HUES6 (cell line): ENCODE data around the gene ALOX12B.
"Not testable (repeated sequence)": the region's sequence is repeated elsewhere in the genome, so short reads cannot be mapped to it uniquely, and the experiment has no call there.

ENCODE experiments used
- H3K27ac ChIP-seq: 2 replicates; pipeline ENCODE4 v1.7.0; 2013; ENCODE audit warnings: low read depth, mild to moderate bottlenecking, low read length, inconsistent platforms
- H3K27me3 ChIP-seq: 2 replicates; pipeline ENCODE4 v1.6.1; 2013; ENCODE audit warnings: low read length; ENCODE audit not compliant: control insufficient read depth, insufficient read depth
- H3K36me3 ChIP-seq: 2 replicates; pipeline ENCODE4 v1.6.1; 2013; ENCODE audit warnings: low read length; ENCODE audit not compliant: control insufficient read depth, insufficient read depth
- H3K4me1 ChIP-seq: 2 replicates; pipeline ENCODE4 v1.6.1; 2013; ENCODE audit warnings: low read length; ENCODE audit not compliant: control insufficient read depth, insufficient read depth
- H3K4me3 ChIP-seq: 2 replicates; pipeline ENCODE4 v1.5.1; 2013; ENCODE audit warnings: low read depth, low read length
- H3K9ac ChIP-seq: one replicate; pipeline ENCODE4 v1.6.1; 2013; ENCODE audit warnings: mild to moderate bottlenecking, low read length
- H3K9me3 ChIP-seq: 2 replicates; pipeline ENCODE4 v1.6.1; 2013; ENCODE audit warnings: low read depth, low read length; ENCODE audit not compliant: control insufficient read depth, insufficient read depth

Gene ALOX12B

GRCh38 chr17:8061851-8062250 lies 25.7 kb downstream of the ALOX12B start:
- peak overlapping the region; percentile 35; the same call in 1 of the 2 replicates for H3K27ac ChIP-seq
- peak overlapping the region; percentile 66; the same call in 1 of the 2 replicates for H3K4me3 ChIP-seq
- not testable (repeated sequence) for H3K9me3 ChIP-seq, H3K36me3 ChIP-seq
- H3K9ac ChIP-seq: peak overlapping the region; percentile 77
- peaks cover 61% of the 10 kb centered on the region for H3K27me3 ChIP-seq
- peaks cover 36% of the 10 kb centered on the region for H3K4me1 ChIP-seq

- Histone ChIP-seq H3K27ac (no peak overlapping the region), H3K4me3 (no peak overlapping the region), H3K4me1 (peaks cover 36% of the 10 kb centered on the region), H3K9me3 (no peaks in the 10 kb centered on the region), H3K36me3 (no peaks in the 10 kb centered on the region), H3K27me3 (peaks cover 67% of the 10 kb centered on the region), H3K9ac (no peak overlapping the region)
Measured at GRCh38 chr17:8060274-8060673, 27.2 kb downstream of the ALOX12B start.

- Histone ChIP-seq H3K36me3 (no peaks in the 10 kb centered on the region), H3K9me3 (no peaks in the 10 kb centered on the region), H3K27ac (no peak overlapping the region), H3K4me3 (no peak overlapping the region), H3K9ac (no peak overlapping the region), H3K27me3 (peaks cover 59% of the 10 kb centered on the region), H3K4me1 (peaks cover 30% of the 10 kb centered on the region)
Measured at GRCh38 chr17:8059131-8059530, 28.4 kb downstream of the ALOX12B start.

GRCh38 chr17:8057691-8058114 lies 29.8 kb downstream of the ALOX12B start:
- no peak overlapping the region for H3K27ac ChIP-seq
- H3K4me1 ChIP-seq: peaks cover 23% of the 10 kb centered on the region
- H3K27me3 ChIP-seq: peaks cover 49% of the 10 kb centered on the region
- no peak overlapping the region for H3K4me3 ChIP-seq
- no peaks in the 10 kb centered on the region for H3K36me3 ChIP-seq
- H3K9me3 ChIP-seq: no peaks in the 10 kb centered on the region
- H3K9ac ChIP-seq: no peak overlapping the region

- Histone ChIP-seq H3K9ac (no peak overlapping the region), H3K27ac (no peak overlapping the region), H3K4me1 (peaks cover 17% of the 10 kb centered on the region), H3K4me3 (no peak overlapping the region), H3K9me3 (no peaks in the 10 kb centered on the region), H3K27me3 (peaks cover 43% of the 10 kb centered on the region), H3K36me3 (no peaks in the 10 kb centered on the region)
Measured at GRCh38 chr17:8056976-8057625, 30.4 kb downstream of the ALOX12B start.

- Histone ChIP-seq H3K9me3 (no peaks in the 10 kb centered on the region), H3K4me1 (peaks cover 13% of the 10 kb centered on the region), H3K9ac (no peak overlapping the region), H3K4me3 (no peak overlapping the region), H3K36me3 (no peaks in the 10 kb centered on the region), H3K27me3 (peaks cover 43% of the 10 kb centered on the region), H3K27ac (no peak overlapping the region)
Measured at GRCh38 chr17:8056232-8056975, 31.1 kb downstream of the ALOX12B start.

GRCh38 chr17:8055851-8056231 lies 31.7 kb downstream of the ALOX12B start:
- Histone ChIP-seq H3K27ac (no peak overlapping the region), H3K9me3 (no peaks in the 10 kb centered on the region), H3K36me3 (no peaks in the 10 kb centered on the region), H3K9ac (no peak overlapping the region), H3K4me1 (peaks cover 8% of the 10 kb centered on the region; the same call in 1 of the 2 replicates), H3K27me3 (peaks cover 38% of the 10 kb centered on the region), H3K4me3 (no peak overlapping the region)

- Histone ChIP-seq H3K9me3 (no peaks in the 10 kb centered on the region), H3K27ac (no peak overlapping the region), H3K27me3 (peaks cover 23% of the 10 kb centered on the region), H3K36me3 (no peaks in the 10 kb centered on the region), H3K9ac (no peak overlapping the region), H3K4me3 (no peak overlapping the region), H3K4me1 (peaks cover 2% of the 10 kb centered on the region; the same call in 1 of the 2 replicates)
Measured at GRCh38 chr17:8053600-8053999, 33.9 kb downstream of the ALOX12B start.

GRCh38 chr17:8052256-8053252 lies 35.0 kb downstream of the ALOX12B start:
- Histone ChIP-seq H3K27ac (no peak overlapping the region), H3K4me3 (no peak overlapping the region), H3K4me1 (no peaks in the 10 kb centered on the region; the same call in 1 of the 2 replicates), H3K9ac (no peak overlapping the region), H3K27me3 (peaks cover 19% of the 10 kb centered on the region), H3K9me3 (no peaks in the 10 kb centered on the region), H3K36me3 (no peaks in the 10 kb centered on the region)

- no peaks in the 10 kb centered on the region for H3K36me3 ChIP-seq
- no peak overlapping the region for H3K9ac ChIP-seq
- no peak overlapping the region for H3K27ac ChIP-seq
- H3K4me3 ChIP-seq: no peak overlapping the region
- no peaks in the 10 kb centered on the region for H3K9me3 ChIP-seq
- peaks cover 11% of the 10 kb centered on the region for H3K27me3 ChIP-seq
- no peaks in the 10 kb centered on the region; the same call in 1 of the 2 replicates for H3K4me1 ChIP-seq
Measured at GRCh38 chr17:8051831-8052230, 35.7 kb downstream of the ALOX12B start.
